GM19467 (cell line): ENCODE measurements around the gene FAAP100.

Experiments
- ATAC-seq: cut with Tn5 transposase; IDR thresholded peaks from one replicate; pipeline ENCODE4 v1.9.1; 2021; ENCODE audit warnings: mild to moderate bottlenecking, moderate library complexity; ENCODE audit not compliant: unreplicated experiment

Gene FAAP100

DNA sequence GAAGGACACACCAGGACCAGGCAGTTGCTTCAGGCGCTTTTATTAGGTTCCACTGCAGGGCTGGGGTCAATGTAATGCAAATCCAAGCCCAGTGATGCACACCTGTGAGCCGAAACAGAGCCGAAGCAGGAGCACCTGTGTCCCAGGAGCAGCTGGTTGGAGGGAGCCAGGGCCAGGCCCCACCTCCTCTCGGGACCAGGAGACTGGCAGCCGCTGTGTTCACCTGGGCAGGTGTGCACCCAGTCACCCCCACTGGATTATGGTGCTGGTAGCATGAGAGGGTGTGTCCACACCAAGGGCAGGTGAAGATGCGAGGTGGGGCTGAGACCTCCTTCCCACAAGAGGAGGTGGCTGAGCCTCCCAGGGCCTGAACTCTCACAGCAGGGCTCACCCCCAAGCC, 4.7 kb upstream of the FAAP100 start:
- no peak for ATAC-seq

DNA sequence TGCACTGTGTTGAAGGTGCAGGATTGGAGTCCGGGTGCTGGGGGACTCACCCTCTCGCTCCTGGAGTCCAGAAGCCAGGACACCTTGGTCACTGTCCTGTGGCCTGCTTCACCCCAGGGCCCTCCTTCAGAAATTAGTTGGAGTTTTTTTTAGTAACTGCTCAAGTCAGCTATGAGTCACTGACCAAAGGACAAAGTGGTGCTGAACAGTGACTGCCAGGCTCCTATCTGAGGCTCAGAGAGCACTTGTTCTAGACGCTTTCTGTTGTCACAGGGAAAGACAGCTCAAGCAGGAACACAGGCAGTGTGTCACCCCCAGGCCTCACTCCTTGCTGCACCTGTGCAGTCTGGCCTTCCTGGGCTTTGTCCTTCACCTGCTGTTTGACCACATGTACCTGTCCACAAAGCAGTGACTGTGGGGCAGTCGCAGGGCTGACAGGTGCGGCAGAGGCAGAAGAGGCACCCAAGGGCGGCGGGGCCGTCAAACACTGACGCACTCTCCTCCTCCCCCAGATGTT, 4.1 kb upstream of the FAAP100 start:
- ATAC-seq, result no peak

DNA sequence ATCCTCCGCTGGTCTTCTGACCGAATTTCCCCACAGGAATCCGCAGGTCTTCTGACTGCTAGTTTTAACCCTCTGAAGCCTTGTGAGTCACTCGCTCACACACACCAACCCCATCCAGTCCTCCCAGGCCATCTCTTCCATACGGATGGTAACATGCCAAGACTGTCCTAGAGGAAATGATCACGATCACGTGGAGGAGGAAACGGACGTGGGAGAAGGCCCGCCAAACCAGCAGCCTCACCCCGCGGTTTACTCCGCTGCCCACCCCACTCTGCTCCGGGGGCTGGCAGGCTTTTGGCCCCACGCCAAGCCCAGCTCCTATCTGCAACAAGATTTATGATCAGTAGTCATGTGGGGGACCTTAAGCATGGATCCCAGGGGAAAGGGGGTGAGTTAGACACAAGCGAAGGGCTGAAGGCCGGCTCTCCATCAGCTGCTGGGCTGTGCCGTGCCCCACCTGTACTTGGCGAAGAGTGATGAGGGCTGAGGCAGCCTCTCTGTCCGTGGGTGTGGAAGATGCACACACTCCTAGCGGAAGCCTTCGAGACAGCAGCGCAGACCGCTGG, 1.5 kb upstream of the FAAP100 start:
- no peak for ATAC-seq

DNA sequence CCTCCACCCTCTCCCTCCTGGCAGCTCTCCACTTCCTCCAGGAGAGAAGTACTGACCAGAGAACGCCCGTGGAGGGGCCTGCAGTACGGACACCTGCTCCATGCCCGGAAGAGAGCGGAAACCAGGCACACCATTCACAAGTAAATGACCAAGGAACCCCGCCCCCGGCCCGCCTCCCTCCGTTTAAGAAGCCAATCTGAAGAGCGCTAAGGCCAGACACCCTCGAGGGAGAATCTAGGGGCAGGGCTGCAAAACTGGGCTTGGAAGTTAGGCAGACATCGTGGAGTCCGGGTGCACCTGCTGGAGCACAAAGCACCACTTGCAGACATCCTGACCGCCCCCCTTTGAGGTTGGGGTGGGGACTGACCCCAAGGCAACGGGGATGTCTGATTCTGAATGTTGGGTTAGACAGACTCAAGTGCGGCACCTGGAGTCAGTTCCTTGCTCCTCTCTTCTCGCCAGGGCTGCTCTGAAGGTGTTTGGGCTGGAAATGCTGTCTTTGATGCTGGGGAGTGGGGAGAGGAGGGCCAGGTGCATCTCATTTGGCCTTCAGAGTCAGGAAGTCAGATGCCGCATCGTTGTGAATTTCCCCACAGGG, 964 bp upstream of the FAAP100 start:
- peak; percentile 30 for ATAC-seq

DNA sequence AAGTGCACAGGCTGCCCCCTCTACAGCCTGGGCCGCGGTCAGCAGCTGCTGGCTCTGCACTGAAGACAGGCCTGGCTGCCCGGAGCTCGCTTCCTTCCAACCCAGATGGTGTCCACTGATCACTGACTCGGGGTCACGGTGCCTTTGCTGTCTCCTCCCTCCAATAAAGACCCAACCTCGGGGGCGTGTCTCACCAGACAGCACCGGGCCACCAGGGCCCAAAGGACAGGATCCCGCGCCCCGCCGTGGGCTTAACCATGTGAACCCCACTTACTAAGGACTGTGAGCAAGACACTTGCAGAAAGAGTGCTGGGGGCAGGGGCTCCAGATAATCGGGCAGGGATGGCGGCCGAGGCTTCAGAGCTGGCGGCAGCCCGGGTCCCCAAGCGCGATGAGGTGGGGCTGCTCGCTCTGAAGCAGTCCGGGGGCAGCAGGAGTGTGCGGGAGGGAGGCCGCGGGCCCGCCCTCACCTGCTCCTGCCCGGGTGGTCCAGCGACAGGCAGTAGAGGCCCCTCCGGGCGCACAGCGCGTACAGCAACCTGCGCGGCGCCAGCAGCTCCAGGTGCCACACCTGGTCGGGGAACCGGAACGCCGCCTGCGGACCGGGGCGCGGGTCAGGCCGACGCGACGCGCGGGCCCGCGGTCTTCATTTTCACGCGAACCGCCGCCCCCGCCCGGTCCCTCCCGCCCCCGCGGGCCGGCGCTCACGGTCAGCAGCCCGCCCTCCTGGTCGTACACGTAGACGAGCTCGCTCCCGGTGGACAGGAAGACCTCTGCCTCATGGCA, 502 bp downstream of the FAAP100 start:
- no peak for ATAC-seq

DNA sequence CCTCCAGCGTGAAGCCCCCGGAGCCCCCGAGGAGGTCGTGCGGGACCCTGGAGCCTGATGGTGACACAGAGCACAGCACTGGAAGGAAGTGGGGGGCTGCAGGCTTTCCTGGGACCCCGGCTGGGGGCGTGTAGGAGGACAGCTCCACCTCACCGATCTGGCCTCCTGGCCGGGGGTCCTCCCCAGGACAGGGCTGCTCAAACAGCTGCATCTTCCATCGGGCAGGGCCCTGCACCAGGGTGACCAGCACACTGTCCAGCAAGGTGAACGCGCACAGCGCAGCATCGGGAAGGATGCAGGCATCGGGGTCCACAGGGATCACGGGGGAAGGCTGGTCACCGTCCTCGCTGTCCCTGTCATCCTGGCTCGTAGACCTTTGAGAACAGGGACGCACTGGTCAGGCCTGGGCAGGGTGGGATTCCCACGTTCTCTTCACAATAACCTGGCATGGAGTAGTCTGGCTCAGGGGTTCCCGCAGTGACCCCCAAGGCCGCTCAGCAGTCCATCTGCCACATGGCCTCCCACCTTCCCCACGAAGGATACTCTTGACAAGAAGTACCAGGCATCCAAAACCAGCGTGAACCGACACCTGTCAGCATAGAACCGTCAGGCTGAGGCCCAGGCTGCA, 1.2 kb downstream of the FAAP100 start:
- no peak for ATAC-seq

DNA sequence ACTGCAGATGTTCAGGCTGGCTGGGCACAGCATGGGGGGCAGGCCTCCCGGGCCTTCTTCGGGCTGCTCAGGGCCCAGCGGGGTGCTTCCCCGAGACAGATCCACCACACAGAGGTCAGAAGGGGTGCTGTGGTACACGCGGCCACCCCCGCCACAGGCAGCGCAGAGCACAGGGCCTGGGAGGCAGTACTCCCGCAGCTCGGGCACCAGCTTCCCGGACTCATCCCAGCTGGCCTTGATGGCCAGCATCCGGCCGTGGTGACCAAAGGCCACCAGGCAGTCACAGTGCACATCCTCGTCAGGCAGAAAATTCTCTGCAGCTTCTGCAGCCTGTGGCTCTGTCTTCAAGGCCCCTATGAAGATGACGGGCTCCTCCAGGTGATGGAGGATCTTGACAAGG, 1.9 kb downstream of the FAAP100 start:
- ATAC-seq, result no peak

DNA sequence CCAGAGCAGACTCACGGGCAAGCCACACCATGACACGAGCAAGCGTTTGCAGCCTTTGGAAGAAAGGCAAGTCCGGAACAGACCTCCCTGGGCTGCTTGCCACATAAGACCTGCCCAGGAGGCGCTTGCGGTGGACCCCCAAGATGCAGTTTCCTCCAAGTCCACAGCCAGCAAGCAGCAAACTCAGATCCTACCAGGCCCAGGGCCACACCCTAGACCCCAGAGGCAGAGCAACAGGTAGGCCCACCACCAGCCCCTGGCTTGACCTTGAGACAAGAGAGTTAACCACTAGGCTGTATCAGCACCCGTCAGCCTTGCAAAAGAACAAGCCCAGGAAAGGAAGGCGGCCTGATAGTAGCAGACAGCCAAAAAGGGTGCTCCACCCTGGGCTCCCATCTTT, 2.3 kb downstream of the FAAP100 start:
- ATAC-seq, result no peak

DNA sequence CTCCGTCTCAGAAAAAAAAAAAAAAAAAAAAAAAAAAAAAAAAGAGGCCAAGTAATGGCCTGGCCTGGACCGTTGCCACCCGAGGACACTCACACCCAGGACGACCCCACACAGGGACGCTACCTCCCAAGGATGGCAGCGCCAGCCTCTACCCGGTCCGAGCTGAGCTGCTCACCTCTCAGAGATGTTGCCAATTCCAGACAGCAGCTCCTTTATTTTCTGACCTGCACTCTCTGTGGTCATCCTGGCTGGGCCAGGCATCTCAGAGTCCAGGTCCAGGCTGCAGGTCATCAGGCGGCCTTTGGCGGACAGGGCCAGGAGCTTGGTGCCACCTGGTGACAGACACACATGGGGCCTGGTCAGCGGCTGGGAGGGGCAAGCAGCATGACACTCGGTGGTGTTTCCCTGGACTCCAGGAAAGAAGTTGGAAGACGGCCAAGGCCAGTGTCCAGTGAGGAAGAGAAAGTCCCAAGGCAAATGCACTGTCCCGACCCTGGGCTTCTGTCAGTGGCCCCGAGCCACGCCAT, 3.1 kb downstream of the FAAP100 start:
- no peak for ATAC-seq

DNA sequence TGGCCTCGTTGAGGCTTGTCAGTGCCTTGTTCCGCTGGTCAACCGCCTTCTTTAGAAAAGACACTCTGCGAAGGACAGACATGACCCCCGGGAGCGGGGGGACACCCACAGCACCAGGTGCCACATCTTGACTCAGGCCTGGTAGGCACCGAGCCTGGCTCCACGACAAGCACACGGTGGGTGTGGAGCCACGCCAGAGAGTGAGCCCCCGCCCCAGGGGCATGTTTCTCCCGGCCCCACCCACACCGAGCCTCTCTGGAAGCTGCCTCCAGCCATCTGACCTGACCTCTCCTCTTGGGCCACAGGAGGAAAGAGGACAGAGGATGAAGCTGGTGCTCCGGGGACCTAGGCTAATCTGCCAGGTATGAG, 4.6 kb downstream of the FAAP100 start:
- no peak for ATAC-seq

DNA sequence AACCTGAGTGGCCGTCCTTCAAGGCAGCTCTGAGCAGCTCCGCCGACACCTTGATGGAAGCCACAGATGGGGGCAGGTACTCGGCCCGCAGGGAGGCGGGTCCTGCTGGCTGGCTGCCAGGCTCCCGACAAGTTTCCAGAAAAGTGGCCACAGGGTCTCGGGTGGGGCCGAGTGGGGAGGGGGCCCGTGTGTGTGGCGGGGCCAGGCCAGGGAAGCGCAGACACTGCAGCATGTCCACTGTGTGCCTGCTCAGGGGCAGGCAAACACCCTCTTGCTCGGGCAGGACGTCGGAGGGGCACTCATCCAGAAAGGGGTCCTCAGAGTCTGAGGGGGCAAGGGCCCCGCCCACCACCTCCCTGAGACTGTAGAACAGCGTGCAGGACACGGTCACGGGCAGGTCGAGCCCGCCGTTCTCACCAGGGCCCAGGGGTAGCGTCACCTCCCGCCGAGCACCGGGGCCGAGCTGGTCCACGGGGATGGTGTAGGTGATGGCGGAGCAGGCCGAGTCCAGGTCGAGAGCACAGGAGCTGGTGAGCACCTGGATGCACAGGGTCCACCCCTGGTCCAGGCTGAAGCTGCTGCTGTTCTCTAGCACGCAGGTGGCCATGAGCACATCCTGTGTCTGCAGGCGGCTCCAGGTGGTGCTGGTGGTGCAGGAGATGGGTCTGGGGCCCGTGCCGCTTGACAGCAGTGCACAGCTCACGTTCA, 5.1 kb downstream of the FAAP100 start:
- no peak for ATAC-seq

DNA sequence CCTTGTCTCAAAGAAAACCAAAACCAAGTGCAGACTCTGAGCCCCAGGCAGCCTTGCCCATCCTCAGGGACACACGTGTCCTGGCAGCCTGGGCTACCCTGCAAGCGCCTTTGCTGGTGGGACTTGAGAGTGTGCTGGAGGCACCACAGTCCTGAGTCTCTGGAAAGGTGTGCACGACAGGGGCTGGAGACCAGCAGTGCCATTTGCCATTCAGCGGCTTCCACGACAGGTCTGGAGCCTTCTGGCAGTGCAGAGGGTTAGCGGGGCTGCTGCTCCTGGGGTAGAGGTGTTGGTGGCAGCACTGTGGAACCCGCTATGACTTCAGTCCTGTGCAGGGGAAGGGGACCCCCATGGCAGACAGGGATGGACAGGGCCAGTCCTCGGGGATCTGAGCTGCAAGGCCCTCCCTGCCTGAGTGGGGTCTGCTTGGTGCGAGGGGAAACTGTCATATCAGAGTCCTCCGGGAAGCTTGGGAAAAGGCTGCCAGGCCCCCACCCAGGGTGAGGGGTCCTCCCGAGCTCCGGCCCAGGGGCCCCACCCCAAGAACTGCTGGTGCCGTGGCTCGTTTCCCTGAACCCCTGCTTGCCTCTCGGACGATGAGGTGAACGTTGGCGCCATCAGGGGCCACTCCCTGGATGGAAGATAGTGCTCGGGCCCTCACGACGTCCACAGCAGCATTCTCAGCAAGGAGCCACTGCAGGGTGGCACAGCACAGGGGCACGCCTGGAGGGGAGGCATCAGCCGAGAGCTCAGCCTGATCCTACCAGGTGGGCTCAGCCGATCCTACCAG, 6.8 kb downstream of the FAAP100 start:
- ATAC-seq, result no peak

DNA sequence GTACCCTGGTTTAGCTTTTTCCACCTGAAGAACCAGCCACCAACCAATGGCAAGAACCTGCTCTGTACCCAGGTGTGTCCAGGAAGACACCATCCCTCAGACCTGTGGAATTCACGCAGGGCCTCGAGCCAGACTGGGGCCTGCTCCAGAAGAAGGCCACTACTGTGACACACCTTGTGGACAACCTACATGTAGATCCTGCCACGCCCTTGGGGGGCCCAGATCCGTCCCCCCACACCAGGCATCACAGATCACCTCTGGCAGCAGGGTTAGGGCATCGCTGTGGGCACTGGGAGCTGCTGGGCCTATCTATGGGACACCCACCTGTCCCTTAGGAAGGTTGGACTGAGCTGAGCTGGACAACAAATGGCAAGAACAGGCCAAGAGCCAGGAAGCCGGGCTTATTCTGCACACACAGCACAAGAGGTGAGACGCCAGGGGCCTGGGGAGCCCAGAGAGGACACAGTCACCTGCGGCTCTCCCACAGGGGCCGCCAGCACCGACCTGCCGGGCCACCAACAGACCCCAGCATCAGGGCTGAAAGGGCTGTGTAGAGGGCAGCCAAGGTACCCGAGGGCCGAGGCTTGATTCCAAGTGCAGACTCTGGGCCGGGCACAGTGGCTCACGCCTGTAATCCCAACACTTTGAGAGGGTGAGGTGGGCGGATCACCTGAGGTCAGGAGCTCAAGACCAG, 7.7 kb downstream of the FAAP100 start:
- no peak for ATAC-seq

DNA sequence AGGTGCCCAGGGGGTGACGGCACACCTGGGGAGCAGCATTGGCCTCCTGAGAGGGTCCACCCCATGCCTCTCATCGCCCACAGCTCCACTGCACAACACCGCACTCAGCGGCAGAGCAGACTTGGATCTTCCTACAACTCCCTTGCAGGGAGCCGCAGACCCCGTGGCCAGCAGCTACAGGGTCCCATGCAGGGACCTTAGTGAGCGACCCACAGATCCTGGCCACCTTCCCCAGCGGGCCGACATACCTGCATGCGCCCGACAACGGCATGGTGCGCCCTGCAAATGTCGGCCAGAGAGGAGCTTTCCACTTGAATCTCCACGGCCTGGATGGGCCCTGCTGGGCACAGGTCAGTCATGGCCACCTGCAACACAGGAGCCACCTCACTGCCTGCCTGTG, 8.4 kb downstream of the FAAP100 start:
- ATAC-seq, result no peak

DNA sequence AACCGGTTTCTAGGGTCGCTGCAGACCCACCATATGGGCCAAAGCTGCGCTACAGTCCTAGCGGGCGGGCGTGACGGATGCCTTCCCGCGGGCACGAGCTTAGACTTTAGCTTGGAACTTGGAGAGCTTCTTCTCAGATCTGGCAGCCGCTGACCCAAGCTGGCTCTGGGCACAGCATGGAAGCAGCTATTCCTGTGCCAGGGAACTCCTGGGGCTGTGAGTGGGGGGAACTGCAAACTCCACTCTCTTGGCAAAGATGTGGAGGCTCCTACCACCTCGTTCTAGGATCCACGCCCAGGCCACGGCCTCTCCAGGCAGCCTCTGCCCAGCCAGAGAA, 8.8 kb downstream of the FAAP100 start:
- ATAC-seq, result no peak

DNA sequence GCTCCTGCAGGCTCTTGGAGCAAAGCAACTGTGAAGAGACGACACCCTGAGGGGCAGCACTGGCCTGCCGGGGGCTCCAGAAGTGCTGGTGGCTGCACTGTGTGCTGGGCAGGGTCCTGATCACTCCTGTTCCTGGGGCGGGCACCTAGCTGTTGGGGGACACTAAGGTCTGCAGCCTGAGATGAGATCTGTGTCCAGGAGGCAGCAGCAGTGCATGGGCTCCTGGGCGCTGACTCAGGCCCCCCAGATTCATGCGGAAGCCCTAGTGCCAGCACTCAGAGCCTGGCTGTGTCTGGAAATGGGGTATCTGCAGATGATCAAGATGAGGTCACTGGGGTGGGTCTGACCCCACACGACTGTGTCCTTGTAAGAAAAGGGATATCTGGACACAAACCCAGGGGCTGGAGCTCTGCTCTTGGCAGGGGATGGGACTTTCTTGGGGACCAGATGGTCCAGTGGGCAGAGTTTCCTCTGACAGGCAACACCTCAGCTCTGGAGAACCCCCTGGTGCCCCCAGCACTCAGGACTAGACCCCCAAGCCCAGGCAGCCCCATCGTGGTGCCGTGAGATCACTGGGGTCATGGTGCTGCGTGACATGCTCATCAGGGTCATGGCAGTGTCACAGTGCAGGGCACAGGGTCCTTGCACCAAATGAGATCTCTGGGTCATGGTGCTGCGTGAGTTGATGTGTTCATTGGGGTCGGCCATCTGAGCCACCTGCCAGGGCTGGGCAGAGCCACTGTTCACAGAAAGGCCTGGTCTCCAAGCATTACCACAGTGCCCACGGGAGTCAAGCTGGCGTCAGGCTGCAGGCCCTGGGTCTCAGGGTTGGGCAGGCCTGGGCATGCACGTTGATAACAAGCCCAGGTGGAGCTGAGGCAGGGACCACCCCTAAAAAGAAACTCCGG, 9.5 kb downstream of the FAAP100 start:
- ATAC-seq, result no peak

DNA sequence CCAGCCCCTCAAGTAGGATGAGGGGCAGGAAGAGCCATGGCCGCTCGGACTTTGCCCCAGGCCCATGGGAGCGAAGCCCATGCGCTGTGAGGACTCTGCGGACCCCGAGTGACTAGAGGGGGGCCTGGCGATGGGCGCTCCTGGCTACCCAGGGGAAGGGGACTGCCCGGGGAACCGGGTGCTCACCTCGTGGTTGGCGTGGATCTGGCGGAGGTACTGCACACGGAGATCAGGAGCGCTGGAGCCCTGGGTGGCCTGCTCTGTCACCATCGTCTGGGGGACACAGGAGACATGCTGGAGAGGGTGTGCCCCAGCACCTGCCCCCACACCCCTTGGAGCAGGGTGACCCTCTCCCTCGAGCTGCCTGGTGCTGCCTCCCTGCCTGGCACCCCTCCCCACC, 11.0 kb downstream of the FAAP100 start:
- no peak for ATAC-seq

DNA sequence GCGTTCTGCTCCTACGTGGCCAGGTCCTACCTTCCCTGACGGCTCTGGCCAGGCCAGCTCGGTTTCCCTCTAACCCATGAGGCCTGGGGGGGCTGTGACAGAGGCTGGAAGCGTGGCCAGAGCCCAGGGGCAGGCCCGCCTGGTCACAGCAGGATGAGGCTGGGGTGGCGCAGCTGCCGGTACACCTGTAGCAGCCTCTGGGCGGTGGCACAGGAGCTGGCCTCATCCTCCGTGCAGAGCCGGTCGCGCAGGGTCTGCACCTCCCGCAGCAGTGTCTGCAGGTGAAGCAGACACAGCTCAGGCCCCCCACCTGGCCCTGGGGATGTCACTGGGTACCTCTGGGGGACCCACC, 11.5 kb downstream of the FAAP100 start:
- ATAC-seq, result no peak
